IPS-20b (cell line): ENCODE results near the gene FTO.
"Not testable (repeated sequence)": the region's sequence is repeated elsewhere in the genome, so short reads cannot be mapped to it uniquely, and the experiment has no call there.

Experiments
- H3K27ac ChIP-seq: one replicate; pipeline ENCODE4 v1.5.1; 2013; ENCODE audit warnings: low read length
- H3K27me3 ChIP-seq: 2 replicates; pipeline ENCODE4 v1.6.1; 2013; ENCODE audit warnings: mild to moderate bottlenecking, low read length, inconsistent platforms; ENCODE audit not compliant: insufficient read depth
- H3K36me3 ChIP-seq: 2 replicates; pipeline ENCODE4 v1.6.1; 2013; ENCODE audit warnings: low read depth, mild to moderate bottlenecking, inconsistent platforms, low read length, moderate library complexity; ENCODE audit not compliant: insufficient read depth
- H3K4me1 ChIP-seq: 2 replicates; pipeline ENCODE4 v1.6.1; 2013; ENCODE audit warnings: mild to moderate bottlenecking, control low read depth, inconsistent platforms, low read length, moderate library complexity; ENCODE audit not compliant: insufficient read depth
- H3K4me3 ChIP-seq: 2 replicates; pipeline ENCODE4 v1.5.1; 2013; ENCODE audit warnings: mild to moderate bottlenecking, low read length, inconsistent platforms
- H3K9ac ChIP-seq: 2 replicates; pipeline ENCODE4 v1.6.1; 2013; ENCODE audit warnings: low read depth, mild to moderate bottlenecking, inconsistent platforms, low read length, moderate library complexity
- H3K9me3 ChIP-seq: 2 replicates; pipeline ENCODE4 v1.6.1; 2013; ENCODE audit warnings: mild to moderate bottlenecking, low read depth, low read length, inconsistent platforms; ENCODE audit not compliant: insufficient read depth

The FTO gene

DNA sequence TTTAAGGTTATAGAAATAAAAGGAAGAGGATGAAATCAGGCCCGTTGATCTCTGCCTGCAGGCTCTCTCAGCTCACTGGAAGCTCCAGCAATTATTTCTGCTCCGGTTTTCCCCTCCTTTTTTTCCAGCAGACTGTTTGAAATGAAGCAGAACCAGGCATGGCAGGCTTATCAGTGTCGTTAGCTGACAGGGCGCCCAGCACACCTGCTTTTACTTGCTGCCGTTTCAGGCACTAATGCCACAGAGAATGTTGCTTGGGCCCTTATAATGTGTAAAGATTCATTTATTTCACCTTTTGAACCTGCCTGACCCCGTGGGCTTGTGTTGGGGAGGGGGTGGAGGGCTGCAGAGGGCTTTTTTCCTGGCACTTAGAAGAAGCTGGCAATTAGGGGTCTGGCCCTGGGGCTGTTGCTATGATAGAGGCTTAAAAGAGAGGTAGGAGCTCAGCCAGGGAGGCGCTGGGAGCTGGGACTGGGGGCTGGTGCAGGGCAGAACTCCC is 474.6 kb downstream of the FTO start:
- no peaks in the 10 kb centered on the region for H3K36me3 ChIP-seq
- no peak overlapping the region for H3K9ac ChIP-seq
- H3K27me3 ChIP-seq, result peaks cover 20% of the 10 kb centered on the region
- peaks cover 22% of the 10 kb centered on the region for H3K4me1 ChIP-seq
- H3K9me3 ChIP-seq, result no peaks in the 10 kb centered on the region
- no peak overlapping the region for H3K27ac ChIP-seq
- H3K4me3 ChIP-seq, result no peak overlapping the region

DNA sequence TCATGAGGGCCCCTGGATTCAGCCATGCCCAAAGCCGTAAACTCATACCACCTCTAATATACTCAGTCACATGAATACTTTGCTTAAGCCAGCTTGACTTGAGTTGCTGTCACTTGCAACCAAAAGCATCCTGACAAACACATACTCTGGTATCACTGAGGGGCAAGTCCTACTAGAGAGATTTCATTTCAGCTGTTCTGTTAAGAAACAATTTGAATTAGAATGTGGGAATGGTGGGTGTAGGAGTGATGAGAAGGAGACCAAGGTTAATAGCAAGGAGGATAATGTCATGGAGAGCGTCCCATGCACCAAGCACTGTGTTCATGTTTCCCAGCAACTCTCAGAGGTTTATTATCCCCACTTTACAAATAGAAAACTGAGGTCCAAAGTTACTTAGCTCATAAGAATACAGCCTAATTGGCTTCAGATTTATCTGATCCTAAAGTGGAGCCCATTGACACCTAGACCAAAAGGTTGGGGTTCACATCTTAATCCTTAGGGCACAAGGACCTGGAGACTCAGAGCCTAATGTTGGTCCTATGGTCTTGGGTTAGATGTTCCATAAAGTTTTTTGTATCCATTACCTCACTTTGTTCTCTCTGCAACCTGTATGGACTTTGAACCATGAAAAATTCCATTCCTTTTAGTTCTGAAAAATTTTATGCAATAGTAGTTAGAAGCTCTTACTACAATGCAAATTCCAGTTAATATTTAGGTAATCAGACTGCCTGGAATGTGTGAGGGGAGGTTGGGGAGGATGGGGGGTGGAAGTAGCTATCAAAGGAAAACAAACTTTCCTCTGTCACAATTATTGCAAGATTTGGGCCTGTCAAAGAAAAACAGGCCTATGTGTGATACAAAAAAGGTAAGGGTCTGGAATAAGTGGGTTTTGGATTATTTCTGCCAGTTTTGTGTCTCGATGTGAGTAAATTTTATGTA is 476.7 kb downstream of the FTO start:
- H3K4me3 ChIP-seq, result no peak overlapping the region
- peaks cover 15% of the 10 kb centered on the region for H3K27me3 ChIP-seq
- no peaks in the 10 kb centered on the region for H3K9me3 ChIP-seq
- peaks cover 10% of the 10 kb centered on the region; the same call in 1 of the 2 replicates for H3K4me1 ChIP-seq
- H3K27ac ChIP-seq, result no peak overlapping the region
- no peaks in the 10 kb centered on the region for H3K36me3 ChIP-seq
- H3K9ac ChIP-seq, result no peak overlapping the region

GRCh38 chr16:54181683-54182329 is 477.9 kb downstream of the FTO start:
- not testable (repeated sequence) for H3K36me3 ChIP-seq, H3K4me1 ChIP-seq, H3K4me3 ChIP-seq, H3K27me3 ChIP-seq, H3K27ac ChIP-seq, H3K9ac ChIP-seq, H3K9me3 ChIP-seq

DNA sequence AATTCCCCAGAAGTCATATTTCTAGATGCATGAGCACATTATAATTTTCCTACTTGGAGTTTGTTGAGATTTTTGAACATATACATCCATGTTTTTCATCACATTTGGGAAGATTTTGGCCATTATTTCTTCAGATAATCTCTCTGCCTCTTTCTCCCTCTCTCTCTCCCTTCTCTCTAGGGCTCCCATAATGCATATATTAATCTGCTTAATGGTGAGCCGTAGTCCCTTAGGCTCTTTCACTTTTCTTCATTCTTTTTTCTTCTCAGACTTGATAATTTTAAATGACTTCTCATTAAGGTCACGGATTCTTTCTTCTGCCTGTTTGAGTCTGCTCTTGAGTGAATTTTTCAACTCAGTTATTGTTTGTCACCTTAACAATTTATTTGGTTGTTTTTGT is 481.1 kb downstream of the FTO start:
- Histone ChIP-seq H3K27ac (no peak overlapping the region), H3K4me3 (no peak overlapping the region), H3K36me3 (no peaks in the 10 kb centered on the region), H3K4me1 (no peaks in the 10 kb centered on the region), H3K27me3 (no peaks in the 10 kb centered on the region; the same call in 1 of the 2 replicates), H3K9ac (no peak overlapping the region), H3K9me3 (no peaks in the 10 kb centered on the region)

GRCh38 chr16:54191163-54191562 is 487.2 kb downstream of the FTO start:
- Histone ChIP-seq H3K4me1 (no peaks in the 10 kb centered on the region), H3K4me3 (no peak overlapping the region), H3K9ac (no peak overlapping the region), H3K27me3 (no peaks in the 10 kb centered on the region; the same call in none of the 2 replicates), H3K9me3 (no peaks in the 10 kb centered on the region), H3K36me3 (no peaks in the 10 kb centered on the region), H3K27ac (no peak overlapping the region)

- H3K27ac ChIP-seq, result no peak overlapping the region
- H3K36me3 ChIP-seq, result no peaks in the 10 kb centered on the region
- H3K9me3 ChIP-seq, result no peaks in the 10 kb centered on the region
- no peaks in the 10 kb centered on the region; the same call in none of the 2 replicates for H3K27me3 ChIP-seq
- H3K4me1 ChIP-seq, result no peaks in the 10 kb centered on the region
- H3K9ac ChIP-seq, result no peak overlapping the region
- no peak overlapping the region for H3K4me3 ChIP-seq
Measured at GRCh38 chr16:54191592-54191991, 487.6 kb downstream of the FTO start.

DNA sequence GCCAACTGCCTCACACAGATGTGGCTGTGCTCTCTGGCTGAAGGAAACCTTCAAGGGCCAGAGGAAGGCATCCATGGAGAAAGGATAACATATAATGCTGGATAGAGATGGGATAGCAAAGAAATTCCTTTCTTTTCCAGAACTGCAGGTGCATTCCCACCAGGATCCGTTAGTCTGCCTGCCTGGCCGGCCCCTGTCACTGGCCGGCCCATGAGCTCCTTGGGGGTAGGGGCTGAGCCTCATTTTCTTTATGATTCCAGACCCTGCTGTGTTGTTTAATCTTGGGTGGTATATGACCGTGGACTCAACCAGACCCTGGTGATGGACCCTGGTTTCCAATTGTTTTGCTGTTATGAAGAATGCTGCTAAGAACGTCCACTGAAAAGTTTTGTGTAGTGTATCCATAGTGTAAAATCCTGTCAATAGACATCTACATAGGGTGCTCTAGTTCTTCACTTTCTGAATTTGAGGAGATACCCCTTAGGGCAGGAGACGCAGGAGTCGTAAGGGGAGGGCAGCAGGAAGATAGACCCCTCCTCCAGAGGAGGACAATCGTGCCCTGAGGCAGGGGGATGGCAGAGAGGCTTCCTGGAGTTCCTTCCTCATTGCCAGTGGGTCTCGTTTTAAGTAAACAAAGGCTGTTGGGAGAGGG is 489.2 kb downstream of the FTO start:
- Histone ChIP-seq H3K9me3 (no peaks in the 10 kb centered on the region), H3K36me3 (no peaks in the 10 kb centered on the region), H3K4me1 (no peaks in the 10 kb centered on the region), H3K4me3 (no peak overlapping the region; the same call in 1 of the 2 replicates), H3K27me3 (no peaks in the 10 kb centered on the region; the same call in none of the 2 replicates), H3K9ac (no peak overlapping the region), H3K27ac (no peak overlapping the region)

GRCh38 chr16:54193665-54194333 is 489.8 kb downstream of the FTO start:
- Histone ChIP-seq H3K4me3 (peak overlapping the region; percentile 69), H3K4me1 (no peaks in the 10 kb centered on the region), H3K27me3 (no peaks in the 10 kb centered on the region; the same call in none of the 2 replicates), H3K36me3 (no peaks in the 10 kb centered on the region), H3K9me3 (no peaks in the 10 kb centered on the region), H3K9ac (no peak overlapping the region), H3K27ac (no peak overlapping the region)

DNA sequence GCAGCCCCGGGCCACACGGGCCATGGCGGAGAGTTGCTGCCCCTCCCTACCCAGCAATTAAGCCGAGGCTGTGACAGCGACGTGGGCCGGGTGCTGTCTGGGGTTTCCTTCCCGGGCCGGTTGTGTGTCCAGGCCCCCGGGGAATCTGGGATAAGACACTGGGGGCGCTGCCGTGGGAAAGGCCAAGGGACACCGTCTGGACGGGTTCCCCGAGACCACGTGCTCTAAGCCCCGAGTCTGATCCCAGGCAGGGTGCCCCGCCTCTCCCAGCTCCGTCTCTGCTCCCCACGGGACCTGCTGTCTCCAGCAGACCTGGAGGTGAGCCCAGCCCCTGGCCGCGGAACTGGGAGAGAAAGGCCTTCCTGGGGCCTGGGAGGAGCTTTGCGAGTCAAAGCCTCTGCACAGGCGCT is 490.4 kb downstream of the FTO start:
- H3K4me1 ChIP-seq, result no peaks in the 10 kb centered on the region
- no peaks in the 10 kb centered on the region; the same call in 1 of the 2 replicates for H3K27me3 ChIP-seq
- no peaks in the 10 kb centered on the region for H3K36me3 ChIP-seq
- H3K27ac ChIP-seq, result no peak overlapping the region
- H3K9me3 ChIP-seq, result no peaks in the 10 kb centered on the region
- H3K4me3 ChIP-seq, result peak overlapping the region; percentile 69; the same call in 1 of the 2 replicates
- no peak overlapping the region for H3K9ac ChIP-seq

DNA sequence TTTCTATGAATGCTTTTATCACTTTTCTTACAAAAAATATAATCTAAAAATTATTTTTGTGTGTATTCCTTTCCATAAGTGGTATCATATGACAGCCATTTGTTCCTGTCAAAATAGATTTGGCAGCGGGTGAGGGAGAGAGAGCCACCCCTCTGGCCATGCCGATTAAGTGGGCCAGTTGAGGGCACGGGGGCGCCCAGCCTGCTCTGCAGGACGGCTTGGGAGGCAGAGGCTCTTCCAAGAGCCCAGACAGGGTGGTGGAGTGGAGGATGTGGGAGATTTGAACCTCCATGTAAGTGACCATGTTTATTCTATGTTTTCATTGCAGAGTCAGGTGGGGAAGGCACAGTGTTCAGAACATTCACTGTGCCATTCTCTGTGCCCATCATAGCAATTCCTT is 493.8 kb downstream of the FTO start:
- Histone ChIP-seq H3K4me1 (no peaks in the 10 kb centered on the region), H3K36me3 (no peaks in the 10 kb centered on the region), H3K4me3 (no peak overlapping the region), H3K9me3 (no peaks in the 10 kb centered on the region), H3K27ac (no peak overlapping the region), H3K9ac (no peak overlapping the region), H3K27me3 (no peaks in the 10 kb centered on the region; the same call in 1 of the 2 replicates)
